T-helper 2 cell treated with Interferon-gamma antibody and Interleukin-4, amounts not matched to agents 100 ng/mL and 5 ng/mL, for 36 hours (primary cell): ENCODE data around the gene C16orf46. TPM values are rescaled to one million over a fixed set of nuclear protein-coding genes. Genes with fewer than 3 reads are reported as not detected.
"Not testable (repeated sequence)": the region's sequence is repeated elsewhere in the genome, so short reads cannot be mapped to it uniquely, and the experiment has no call there.

Experiments used
- intact Hi-C: fragments of 100-400 bp; cut with micrococcal nuclease; formaldehyde crosslinking; loops from one replicate; pipeline ENCODE4 v1.15.1; 2023
- total RNA-seq: library from RNA; stranded (reverse); gene quantifications from 2 replicates; pipeline ENCODE4 v1.2.3, GENCODE V29; 2022

C16orf46 gene, protein sequence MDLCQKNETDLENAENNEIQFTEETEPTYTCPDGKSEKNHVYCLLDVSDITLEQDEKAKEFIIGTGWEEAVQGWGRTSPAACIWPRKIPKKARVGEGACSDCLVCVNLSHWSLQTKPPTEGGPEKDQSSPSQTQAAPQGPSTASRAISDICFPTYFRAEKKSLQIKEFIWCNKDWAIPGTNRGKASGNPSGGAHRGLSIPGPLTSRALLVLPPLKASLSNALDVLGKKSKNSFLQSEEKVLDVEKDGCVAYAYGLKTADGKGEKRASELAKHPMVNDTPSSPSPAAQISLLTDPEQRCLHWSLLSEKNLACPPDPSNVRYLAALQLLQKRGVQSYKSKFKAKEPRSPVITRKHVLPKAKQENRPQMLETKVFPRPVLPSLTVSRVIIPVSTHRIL
- 0.91 TPM in 1 of 2 replicates, not detected in the other for total RNA-seq

DNA sequence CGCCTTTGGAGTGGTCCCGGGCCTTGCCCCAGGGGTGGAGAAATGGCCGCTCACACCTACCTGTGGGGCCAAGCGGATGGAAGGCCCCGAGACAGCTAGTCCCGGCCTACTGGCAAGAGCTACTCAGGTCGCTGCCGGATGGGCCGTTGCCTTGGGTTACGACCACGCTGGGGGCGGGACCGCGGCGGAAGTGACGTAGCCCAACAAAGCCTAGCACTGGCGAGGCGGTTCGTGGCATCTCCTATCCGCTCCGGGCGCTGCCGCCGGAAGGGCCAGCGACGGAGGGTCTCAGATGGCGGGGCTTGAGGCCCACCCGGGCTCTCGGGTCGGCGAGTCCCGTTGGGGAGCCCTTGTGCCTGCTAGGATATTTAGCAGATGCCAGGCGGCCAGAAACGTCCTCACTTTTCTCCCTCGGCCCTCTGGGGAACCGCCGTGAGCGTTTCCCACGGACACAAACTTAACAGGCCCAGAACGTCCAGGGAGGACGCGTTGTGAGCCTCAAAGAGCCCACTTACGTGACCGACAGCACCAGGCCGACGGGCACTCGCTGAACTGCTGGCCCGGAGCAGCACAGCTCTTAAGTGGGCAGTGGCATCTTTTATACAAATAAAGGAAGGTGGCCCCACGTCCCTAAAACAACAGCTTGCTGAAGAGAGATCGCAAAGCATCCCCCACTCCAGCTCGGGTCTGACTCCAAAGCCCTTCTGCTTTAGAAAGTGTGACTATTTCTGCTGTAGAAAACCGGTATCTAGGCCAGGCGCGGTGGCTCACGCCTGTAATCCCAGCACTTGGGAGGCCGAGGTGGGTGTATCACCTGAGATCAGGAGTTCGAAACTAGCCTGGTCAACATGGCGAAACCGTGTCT lies at the start of gene C16orf46:
Gene C16orf46, minus strand, starts transcription at position 163 of the 865 bp plus-strand sequence. CDS start 13,283 bp downstream, outside the sequence.
- intact Hi-C loops, result loop anchor here (1.0 to 10.0 kb wide), 3 partner anchors 19 to 367 kb away; partner anchors contain the start of genes CMIP, GAN and GCSH

DNA sequence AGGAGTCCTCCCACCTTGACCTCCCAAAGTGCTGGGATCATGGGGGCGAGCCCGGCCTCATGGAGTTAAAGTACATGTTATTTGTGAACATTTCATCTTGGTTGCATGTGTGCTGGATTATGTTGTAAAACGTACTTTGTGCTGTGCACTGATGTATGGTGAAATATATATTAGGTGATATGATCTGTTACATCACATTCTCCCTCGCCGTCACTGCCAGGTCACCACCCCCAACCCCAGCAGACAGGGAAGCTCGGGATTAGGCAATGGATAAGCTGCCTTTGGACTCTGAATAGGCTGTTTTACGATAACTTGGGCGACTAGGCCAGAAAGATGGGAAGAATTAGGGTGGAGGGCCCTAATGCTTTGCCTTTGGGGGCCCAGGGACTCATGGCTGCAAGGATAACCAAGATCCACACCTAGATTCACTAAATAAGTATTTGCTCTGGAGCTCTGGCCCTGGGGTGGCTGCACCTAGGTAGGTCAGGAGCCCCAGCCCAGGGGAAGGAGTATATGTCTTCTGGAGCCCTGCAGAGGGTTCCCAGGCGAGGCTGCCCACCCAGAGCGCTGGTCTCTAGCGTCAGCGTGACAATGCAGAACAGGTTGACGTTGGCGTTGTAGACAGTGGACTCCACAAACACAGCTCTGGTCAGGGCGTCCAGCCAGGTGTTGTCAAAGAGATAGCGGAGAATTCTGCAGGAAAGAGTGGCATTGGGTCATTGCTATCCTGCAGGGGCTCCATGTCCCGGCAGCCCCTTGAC lies 46.2 kb upstream of the C16orf46 start:
- intact Hi-C loops, result no loop called here

DNA sequence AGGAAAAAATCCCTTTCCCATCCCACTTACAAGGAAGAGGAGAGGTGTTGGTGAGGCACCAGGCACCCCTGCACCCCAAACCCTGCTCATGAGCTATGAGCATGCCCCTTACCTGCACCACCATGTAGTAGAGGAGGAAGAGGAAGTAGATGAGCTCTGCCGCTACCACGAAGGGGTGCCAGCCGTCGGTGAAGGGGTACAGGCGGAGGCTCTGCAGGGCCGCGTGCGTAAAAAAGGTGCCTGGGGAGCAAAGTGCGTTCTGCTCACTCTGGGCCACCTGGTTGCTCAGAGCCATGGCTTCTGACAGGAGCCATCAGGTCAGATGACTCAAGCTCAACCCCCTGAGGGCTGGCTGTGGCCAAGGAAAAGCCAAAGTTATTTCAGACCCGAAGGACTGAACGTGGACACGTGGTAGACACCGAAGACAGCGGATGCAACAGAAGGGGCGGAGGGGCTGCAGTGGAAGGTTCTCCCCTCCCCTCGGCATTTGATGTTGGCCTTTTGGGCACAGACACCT lies 44.5 kb upstream of the C16orf46 start:
- intact Hi-C loops, result no loop called here

DNA sequence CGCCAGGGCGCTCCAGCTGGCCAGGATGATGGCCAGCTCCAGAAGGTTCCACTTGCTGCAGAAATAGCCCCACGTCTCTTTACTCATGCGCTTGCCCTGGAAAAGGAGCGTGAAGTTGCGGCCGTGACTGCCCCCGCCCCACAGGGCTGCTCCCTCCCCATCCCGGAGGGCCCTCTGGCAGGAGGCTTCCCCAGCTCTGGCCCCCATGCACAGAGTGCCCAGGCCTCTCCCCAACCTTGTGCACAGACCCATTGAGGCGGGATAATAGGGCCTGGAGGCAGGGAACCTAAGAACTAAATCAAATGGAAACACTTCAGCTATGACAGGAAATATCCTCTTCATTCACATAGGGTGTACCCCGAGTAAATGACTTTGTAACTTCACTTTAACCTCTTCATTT lies 40.4 kb upstream of the C16orf46 start:
- intact Hi-C loops, result no loop called here

DNA sequence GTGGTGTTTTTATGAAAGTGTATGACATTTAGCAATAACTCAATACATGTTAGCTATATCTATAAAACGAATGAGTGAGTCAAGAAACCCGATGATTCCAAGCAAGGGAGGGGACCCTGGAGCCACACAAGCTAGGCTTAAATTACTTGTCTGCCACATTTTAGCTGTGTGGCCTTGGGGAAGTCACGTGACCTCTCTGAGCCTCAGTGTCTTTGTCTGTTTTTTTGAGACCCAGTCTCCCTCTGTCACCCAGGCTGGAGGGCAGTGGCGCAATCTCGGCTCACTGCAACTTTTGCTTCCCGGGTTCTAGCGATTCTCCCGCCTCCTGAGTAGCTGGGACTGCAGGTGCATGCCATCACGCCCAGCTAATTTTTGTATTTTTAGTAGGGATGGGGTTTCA lies 39.2 kb upstream of the C16orf46 start:
- intact Hi-C loops, result no loop called here

DNA sequence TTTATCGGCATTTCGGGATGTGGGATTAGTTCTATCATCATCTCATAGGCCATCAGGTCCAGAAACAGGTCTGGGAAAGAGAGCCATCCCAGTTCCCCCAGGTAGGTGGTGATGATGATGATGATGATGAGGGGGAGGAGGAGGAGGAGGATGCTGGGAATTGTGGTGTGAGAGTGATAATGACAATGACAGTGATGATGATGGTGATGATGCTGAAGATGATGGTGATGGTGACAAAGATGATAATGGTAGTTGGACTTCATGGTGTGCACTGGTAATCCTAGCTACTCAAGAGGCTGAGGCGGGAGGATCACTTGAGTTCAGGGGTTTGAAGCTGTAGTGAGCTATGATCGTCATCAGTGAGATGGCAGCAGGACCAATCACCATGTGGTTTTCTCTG lies 35.4 kb upstream of the C16orf46 start:
- intact Hi-C loops, result no loop called here

DNA sequence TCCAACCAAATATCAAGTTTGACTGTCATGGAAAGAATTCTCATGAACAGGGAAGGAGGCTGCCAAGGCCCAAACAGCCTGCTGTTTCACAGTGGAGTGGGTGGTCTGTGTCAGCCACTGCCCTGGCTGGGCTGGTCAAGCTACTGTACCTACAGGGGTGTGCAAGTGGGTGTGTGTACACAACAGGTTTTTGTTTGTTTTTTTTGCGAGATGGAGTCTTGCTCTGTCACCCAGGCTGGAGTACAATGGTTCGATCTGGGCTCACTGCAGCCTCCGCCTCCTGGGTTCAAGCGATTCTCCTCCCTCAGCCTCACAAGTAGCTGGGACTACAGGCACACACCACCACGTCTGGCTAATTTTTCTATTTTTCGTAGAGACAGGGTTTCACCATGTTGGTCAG lies 32.2 kb upstream of the C16orf46 start:
- intact Hi-C loops, result not testable (repeated sequence)

DNA sequence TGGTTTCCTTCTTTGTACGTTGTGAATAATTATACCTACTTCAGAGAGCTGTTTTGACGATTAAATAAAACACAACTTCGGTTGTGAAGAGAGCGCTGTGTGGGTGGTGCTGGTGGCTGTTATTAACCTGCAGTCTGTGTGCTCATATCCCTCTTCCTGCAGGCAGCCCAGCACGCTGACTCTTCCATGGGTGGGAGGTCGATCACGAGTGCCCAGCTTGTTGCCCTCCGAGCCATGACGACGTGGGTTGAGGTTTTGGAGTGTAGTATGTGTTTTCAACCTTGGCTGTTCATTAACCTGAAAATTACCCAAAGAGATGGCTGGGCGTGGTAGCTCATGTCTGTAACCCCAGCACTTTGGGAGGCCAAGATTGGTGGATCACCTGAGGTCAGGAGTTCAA lies 30.5 kb upstream of the C16orf46 start:
- intact Hi-C loops, result no loop called here

DNA sequence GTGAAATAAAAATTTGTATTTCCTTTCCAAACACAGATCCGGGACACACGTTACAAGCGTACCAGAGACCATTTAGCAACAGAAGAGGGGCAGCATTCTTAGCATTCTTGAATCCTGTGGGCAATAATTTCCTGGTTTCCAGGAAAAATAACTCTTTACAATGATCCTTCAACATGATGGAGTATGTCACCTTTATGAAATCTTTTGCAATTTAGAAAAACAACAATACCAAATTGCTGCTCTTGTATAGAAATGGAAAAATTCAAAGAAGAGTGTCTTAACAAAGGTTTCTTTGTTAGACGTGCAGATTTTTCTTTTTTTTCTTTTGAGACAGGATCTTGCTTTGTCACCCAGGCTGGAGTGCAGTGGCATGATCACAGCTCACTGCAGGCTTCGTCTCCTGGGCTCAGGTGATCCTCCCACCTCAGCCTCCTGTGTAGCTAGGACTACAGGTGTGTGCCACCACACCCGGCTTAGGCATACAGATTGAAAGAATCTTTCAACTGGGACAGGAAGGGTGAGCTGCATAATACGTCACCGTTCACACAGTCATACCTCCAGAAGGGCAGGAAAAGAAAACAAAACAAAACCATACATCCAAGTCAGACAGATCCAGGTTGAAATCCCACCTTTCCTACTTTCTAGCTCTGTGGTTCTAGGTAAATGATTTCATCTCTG lies 29.9 kb upstream of the C16orf46 start:
- intact Hi-C loops, result no loop called here

DNA sequence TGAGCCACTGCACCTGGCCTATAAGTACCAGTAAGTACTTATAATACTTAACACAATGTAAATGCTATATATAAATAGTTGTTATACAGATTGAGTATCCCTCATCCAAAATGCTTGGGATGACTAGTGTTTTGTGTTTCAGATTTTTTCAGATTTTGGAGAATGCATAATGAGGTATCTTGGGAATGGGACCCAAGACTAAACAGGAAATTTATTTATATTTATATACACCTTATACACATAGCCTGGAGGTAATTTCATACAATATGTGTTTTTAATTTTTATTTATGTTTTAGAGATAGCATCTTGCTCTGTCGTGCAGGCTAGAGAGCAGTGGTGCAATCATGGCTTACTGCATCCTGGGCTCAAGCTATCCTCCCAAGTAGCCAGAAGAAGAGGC lies 28.9 kb upstream of the C16orf46 start:
- intact Hi-C loops, result no loop called here

DNA sequence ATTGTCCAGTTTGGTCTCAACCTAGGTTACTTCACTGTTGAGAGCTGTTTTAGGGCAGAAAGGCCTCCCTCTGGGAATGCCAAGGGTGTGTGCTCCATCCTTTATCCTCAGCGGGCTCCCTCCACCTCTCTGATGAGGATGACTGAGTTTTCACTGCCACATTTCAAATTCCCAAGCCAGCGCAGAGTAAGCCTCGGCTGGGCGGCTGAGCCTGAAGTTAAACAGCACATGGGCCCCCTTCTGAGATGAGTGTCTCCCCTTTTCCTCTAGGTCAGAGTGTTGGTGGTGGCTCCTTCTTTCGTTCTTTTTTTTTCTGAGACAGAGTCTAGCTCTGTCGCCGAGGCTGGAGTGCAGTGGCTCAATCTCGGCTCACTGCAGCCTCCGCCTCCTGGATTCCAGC lies 24.7 kb upstream of the C16orf46 start:
- intact Hi-C loops, result no loop called here

DNA sequence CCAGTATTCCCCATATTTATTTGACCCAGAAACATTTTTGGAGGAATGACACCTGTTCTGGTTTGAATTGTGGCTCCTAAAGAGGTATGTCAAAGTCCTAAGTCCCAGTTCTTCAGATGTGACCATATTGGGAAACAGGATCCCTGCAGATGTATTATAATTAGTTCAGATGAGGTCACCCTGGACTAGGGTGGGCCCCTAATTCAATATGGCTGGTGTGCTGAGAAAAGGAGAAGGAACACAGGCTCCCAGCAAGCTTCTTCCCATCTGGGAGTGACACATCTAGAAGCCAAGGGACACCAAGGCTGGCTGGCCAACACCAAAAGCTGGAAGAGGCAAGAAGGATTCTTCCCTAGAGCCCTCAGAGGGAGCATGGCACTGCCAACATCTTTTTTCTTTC lies 22.9 kb upstream of the C16orf46 start:
- intact Hi-C loops, result no loop called here

DNA sequence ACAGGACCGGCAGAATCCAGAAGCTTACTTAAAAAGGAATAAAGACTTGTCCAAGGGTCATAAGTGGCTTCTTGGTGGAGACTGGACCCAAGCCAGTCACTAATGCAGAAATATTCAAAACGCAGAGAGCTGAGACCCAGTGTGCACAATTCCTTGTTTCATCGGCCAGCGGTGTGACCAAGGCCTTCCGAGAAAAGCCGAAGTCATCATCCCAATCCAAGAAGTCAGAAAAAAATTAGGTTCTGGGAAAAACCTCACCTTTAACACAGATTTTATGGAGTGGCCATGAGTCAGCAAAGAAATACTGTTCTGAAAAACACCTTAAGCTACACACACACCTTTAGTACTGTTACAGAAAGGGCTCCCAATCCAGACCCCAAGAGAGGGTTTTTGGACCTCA lies 20.2 kb upstream of the C16orf46 start:
- intact Hi-C loops, result no loop called here

DNA sequence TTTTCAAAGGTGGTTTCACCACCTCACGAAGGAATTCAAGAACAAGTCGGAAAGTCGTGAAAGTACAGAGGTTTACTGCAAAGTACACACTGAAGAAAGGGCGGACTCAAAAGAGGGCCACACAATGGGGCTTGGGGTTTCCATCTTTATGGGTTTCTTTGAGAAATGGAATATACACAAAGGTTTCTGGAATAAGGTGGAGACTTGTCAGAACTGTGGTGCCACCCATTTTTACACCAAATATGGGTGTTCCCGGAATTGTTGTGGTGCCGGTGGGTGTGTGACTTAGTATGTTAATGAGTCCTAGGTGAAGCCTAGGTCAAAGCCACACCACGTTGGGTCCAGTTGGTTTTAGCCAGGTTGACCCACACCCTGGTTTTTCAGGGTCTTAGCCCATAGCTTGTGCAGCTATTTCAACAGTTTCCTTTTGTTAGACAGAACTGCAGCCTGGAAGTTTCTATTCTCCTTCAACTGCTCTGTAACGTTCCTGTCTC lies 19.7 kb upstream of the C16orf46 start:
- intact Hi-C loops, result loop anchor here (1.0 kb wide), 4 partner anchors 19 to 218 kb away; partner anchors contain the start of genes ATMIN, C16orf46, CENPN and GAN

DNA sequence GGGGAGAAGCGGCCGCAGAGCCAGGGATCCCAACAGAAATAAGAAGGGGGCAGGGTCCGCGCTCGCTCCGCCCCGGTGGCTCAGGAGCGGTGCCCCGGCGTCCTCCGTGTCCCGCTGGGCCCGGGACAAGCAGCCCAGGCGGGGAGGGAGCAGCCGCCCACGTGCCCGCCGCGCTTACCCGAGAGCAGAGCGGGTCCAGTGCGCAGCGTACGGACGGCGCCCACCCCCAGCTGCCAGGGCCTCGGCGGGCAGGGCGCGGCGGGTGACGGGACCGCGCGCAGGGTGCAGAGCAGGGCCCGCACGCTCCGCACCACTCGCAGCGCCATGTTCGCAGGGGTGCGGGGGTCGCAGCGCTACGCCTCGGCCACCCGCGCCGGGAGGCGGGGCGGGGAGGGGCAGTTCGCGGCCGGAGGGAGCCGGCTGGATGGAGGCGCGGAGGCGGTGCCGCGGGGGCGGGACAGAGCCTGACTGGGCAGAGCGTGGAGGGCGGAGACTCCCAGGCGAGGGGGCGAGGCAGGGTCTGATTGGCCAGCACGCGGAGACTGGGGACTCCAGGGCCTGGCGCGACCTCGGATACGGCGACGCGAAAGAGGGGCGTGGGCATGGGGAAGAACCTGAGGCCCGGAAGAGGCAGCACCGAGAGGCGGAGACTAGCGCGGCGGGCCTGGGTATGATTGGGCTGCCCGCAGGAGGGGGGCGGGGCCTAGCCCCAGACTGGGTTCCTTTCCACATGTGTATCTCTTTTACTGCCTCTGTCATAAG lies 19.1 kb upstream of the C16orf46 start, which contains the start of gene GCSH:
Gene GCSH, minus strand, starts transcription at position 443 of the 762 bp plus-strand sequence. Its CDS starts 117 bp downstream, at position 326.
- intact Hi-C loops, result loop anchor here (1.0 kb wide), 4 partner anchors 19 to 218 kb away; partner anchors contain the start of genes ATMIN, C16orf46, CENPN and GAN

DNA sequence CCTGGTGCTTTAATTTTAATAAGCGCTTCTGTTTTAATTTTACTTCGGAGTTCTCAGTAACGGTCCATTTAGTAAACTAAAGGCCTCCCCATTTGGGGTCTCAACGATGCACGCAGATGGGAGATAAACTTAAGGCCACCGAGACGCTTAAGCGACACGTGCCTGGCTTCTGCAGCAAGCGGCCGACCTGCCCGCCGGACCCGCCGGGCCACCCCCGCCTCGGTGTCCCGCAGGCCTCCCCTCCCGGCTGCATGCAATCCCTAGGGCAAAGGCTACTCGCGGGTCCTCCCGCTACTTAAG lies 18.6 kb upstream of the C16orf46 start:
- intact Hi-C loops, result no loop called here

DNA sequence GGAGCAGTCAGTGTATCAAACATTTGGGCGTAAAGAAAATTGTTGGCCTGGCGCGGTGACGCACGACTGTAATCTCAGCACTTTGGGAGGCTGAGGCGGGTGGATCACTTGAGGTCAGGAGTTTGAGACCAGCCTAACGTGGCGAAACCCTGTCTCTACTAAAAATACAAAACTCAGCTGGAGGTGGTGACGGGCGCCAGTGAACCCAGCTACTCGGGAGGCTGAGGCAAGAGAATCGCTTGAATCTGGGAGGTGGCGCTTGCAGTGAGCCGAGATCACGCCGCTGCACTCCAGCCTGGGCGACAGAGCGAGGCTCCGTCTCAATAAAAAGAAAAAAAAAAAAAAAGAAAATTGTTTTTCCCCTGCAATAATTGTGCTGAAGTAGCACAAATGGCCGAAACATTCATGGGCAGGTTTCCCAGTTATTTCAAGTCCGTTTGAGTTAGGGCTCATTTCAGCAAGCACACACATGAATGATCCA lies 17.8 kb upstream of the C16orf46 start:
- intact Hi-C loops, result no loop called here

DNA sequence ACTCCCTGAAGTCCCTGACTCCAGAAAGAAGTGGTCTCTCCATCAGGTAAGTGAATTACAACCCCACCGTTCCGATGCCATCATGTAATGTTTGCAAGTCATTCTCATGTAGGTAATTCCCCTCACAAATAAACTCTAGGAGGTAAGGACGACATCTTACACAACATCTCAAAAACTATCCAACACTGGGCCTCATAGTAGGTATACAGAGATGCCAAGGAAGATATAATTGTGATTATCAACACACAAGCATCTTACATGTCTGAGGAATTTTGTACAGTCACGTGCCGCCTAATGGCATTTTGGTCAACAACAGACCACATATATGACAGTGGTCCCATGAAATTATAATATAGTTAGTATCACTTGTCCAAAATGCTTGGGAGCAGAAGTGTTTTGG lies 11.8 kb upstream of the C16orf46 start:
- intact Hi-C loops, result no loop called here

DNA sequence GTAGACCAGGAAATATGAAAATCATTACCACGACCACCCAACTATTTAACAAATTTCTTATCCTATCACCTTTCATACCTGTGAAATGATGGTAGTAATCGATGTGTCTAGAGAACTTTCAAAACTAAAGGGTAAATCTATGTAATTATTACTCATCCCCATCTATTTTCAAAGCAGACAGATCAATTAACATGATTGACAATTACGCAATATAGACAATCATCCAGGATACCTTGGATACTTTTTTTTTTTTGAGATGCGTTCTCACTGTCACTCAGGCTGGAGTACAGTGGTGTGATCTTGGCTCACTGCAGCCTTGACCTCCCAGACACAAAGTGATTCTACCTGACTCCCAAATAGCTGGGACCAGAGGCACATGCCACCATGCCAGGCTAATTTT lies 4.0 kb upstream of the C16orf46 start:
- intact Hi-C loops, result no loop called here

DNA sequence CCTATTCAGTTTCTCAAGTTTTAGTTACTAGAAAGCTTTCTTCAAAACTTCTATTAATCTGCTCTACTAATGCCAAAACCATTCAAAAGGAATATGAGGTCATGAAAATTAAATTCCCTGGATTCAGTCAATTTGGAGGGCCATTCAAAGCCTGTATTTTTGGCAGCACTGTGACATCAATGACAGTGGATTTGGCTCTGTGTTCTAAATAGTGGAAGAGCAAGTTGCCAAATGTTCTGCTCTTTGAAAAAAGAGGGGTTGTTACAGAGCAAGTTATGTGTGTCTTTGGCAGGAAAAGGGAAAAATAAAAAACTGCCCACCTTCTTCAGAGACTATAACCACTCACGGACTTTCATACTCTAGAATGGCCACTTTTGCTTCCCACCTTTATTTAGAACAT lies 3.2 kb upstream of the C16orf46 start:
- intact Hi-C loops, result no loop called here
